Stomach (tissue), 4 donors: Measurements from ENCODE around the gene ID4.

Experiments
- CTCF ChIP-seq, 7 experiments: fragments of 450-650 bp in 4 of 7; fragments of 200-600 bp in 3 of 7; sonication (generic) in 3 of 7; IDR thresholded peaks; one replicate each; pipeline ENCODE4 v1.5.1; 2016 to 2019; ENCODE audit warnings: antibody characterized with exemption in 7 of 7, control low read depth in 2 of 7, mild to moderate bottlenecking in 1 of 7
- POLR2AphosphoS5 ChIP-seq, 3 donors: sonication (generic); formaldehyde crosslinking; IDR thresholded peaks; one replicate each; pipeline ENCODE4 v1.6.1; 2016; ENCODE audit warnings: antibody characterized with exemption in 3 of 3

DNA sequence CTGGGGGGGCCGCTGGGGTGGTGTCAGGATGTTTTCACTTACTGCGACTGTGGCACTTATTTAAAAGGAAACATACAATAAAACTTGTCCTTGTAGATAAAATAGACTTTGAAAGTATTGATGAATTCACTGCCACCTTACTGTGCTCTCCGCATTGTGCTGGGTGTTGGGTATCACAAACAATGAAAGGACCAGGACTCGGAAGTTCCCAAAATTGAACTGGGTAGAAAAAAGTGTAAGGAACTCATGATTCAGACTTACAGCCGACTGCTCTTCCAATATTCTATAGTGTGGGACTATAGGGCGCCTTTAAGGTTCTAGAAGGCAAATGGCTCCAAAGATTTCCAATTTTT, 32.1 kb upstream of the ID4 start:
- TF ChIP-seq CTCF (IDR thresholded peaks at IDR 0.05): no peak
- TF ChIP-seq POLR2AphosphoS5 (IDR thresholded peaks at IDR 0.05): no peak
